DOHH2 (cell line): ENCODE results near the gene DIP2C.

Source experiments
- CTCF ChIP-seq: fragments of 200-600 bp; sonication (generic); IDR thresholded peaks from one replicate; pipeline ENCODE4 v1.5.1; 2014; ENCODE audit warnings: antibody characterized with exemption, mild to moderate bottlenecking, low read depth, low read length; ENCODE audit not compliant: poor library complexity, severe bottlenecking
- EZH2phosphoT487 ChIP-seq: fragments of 200-600 bp; sonication (generic); IDR thresholded peaks from 2 replicates; pipeline ENCODE4 v1.6.1; 2017; ENCODE audit warnings: borderline replicate concordance, mild to moderate bottlenecking, antibody characterized with exemption, low read length, moderate library complexity, mixed read lengths

GRCh38 chr10:507908-508444 is 181.5 kb downstream of the DIP2C start:
- TF ChIP-seq CTCF, result no peak
- TF ChIP-seq EZH2phosphoT487, result no peak
